Liver (tissue), 2 donors: ENCODE results near the gene FOXS1.

Source experiments
- TF ChIP-seq, protein P1 (sequence below): fragments of 150-350 bp; IDR thresholded peaks from 2 replicates; pipeline ENCODE4 v1.5.1; 2017; ENCODE audit warnings: improper control_type of control experiment, low read depth, low read length; ENCODE audit not compliant: missing input control
- TF ChIP-seq, protein P2 (sequence below): IDR thresholded peaks from 2 replicates; pipeline ENCODE4 v1.6.1; 2016; ENCODE audit warnings: antibody characterized with exemption, mild to moderate bottlenecking
- donor health status: healthy.

DNA sequence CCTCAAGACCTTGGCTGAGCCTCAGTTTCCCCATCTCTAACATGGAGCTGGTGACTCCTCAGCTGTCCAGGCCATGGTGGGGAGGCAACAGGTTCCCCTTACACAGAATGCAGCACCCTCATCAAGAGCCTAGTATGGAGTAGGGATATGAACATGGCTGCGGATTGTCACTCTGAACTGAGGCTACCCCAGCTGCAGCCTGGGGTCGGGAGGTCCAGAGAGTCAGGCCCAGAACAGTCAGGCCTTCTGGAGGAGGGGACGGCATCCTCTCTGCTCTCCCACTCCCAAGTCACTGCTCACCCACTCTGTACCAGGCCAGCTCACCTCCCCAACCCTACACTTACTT is 1.4 kb upstream of the FOXS1 start:
- TF ChIP-seq, protein P1, sequence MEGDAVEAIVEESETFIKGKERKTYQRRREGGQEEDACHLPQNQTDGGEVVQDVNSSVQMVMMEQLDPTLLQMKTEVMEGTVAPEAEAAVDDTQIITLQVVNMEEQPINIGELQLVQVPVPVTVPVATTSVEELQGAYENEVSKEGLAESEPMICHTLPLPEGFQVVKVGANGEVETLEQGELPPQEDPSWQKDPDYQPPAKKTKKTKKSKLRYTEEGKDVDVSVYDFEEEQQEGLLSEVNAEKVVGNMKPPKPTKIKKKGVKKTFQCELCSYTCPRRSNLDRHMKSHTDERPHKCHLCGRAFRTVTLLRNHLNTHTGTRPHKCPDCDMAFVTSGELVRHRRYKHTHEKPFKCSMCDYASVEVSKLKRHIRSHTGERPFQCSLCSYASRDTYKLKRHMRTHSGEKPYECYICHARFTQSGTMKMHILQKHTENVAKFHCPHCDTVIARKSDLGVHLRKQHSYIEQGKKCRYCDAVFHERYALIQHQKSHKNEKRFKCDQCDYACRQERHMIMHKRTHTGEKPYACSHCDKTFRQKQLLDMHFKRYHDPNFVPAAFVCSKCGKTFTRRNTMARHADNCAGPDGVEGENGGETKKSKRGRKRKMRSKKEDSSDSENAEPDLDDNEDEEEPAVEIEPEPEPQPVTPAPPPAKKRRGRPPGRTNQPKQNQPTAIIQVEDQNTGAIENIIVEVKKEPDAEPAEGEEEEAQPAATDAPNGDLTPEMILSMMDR, result no peak
- TF ChIP-seq, protein P2, sequence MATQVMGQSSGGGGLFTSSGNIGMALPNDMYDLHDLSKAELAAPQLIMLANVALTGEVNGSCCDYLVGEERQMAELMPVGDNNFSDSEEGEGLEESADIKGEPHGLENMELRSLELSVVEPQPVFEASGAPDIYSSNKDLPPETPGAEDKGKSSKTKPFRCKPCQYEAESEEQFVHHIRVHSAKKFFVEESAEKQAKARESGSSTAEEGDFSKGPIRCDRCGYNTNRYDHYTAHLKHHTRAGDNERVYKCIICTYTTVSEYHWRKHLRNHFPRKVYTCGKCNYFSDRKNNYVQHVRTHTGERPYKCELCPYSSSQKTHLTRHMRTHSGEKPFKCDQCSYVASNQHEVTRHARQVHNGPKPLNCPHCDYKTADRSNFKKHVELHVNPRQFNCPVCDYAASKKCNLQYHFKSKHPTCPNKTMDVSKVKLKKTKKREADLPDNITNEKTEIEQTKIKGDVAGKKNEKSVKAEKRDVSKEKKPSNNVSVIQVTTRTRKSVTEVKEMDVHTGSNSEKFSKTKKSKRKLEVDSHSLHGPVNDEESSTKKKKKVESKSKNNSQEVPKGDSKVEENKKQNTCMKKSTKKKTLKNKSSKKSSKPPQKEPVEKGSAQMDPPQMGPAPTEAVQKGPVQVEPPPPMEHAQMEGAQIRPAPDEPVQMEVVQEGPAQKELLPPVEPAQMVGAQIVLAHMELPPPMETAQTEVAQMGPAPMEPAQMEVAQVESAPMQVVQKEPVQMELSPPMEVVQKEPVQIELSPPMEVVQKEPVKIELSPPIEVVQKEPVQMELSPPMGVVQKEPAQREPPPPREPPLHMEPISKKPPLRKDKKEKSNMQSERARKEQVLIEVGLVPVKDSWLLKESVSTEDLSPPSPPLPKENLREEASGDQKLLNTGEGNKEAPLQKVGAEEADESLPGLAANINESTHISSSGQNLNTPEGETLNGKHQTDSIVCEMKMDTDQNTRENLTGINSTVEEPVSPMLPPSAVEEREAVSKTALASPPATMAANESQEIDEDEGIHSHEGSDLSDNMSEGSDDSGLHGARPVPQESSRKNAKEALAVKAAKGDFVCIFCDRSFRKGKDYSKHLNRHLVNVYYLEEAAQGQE, result no peak
